Neural cell (in vitro differentiated cells): ENCODE data around the gene STARD7.

Experiments
- EP300 ChIP-seq: fragments of 450-650 bp; conservative IDR thresholded peaks from 2 replicates; pipeline ENCODE4 v1.6.1; 2014; ENCODE audit warnings: antibody characterized with exemption, mild to moderate bottlenecking, moderate library complexity; ENCODE audit not compliant: poor library complexity, severe bottlenecking
- EZH2 ChIP-seq: fragments of 200-600, 300-800 bp; shearing (Covaris generic), sonication (generic); IDR thresholded peaks from 2 replicates; pipeline ENCODE4 v1.6.1; 2014; ENCODE audit warnings: antibody characterized with exemption, low read length, borderline replicate concordance, mild to moderate bottlenecking; ENCODE audit not compliant: insufficient read depth, poor library complexity, severe bottlenecking
- POLR2AphosphoS5 ChIP-seq: IDR thresholded peaks from 2 replicates; pipeline ENCODE4 v1.6.1; 2012
- RAD21 ChIP-seq: fragments of 450-650 bp; conservative IDR thresholded peaks from 2 replicates; pipeline ENCODE4 v1.6.1; 2014; ENCODE audit warnings: antibody characterized with exemption, mild to moderate bottlenecking, moderate library complexity
- SMC3 ChIP-seq: fragments of 450-650 bp; conservative IDR thresholded peaks from 2 replicates; pipeline ENCODE4 v1.6.1; 2014; ENCODE audit warnings: antibody characterized with exemption, mild to moderate bottlenecking, moderate library complexity; ENCODE audit not compliant: poor library complexity
- TAF1 ChIP-seq: IDR thresholded peaks from 2 replicates; pipeline ENCODE4 v1.6.1; 2012; ENCODE audit warnings: low read depth
- TF ChIP-seq, protein P1 (sequence below): IDR thresholded peaks from 2 replicates; pipeline ENCODE4 v1.6.1; 2012; ENCODE audit warnings: borderline replicate concordance
- TF ChIP-seq, protein P2 (sequence below): fragments of 450-650 bp; IDR thresholded peaks from 2 replicates; pipeline ENCODE4 v1.5.1; 2014; ENCODE audit warnings: antibody characterized with exemption, mild to moderate bottlenecking, moderate library complexity; ENCODE audit not compliant: poor library complexity, severe bottlenecking

DNA sequence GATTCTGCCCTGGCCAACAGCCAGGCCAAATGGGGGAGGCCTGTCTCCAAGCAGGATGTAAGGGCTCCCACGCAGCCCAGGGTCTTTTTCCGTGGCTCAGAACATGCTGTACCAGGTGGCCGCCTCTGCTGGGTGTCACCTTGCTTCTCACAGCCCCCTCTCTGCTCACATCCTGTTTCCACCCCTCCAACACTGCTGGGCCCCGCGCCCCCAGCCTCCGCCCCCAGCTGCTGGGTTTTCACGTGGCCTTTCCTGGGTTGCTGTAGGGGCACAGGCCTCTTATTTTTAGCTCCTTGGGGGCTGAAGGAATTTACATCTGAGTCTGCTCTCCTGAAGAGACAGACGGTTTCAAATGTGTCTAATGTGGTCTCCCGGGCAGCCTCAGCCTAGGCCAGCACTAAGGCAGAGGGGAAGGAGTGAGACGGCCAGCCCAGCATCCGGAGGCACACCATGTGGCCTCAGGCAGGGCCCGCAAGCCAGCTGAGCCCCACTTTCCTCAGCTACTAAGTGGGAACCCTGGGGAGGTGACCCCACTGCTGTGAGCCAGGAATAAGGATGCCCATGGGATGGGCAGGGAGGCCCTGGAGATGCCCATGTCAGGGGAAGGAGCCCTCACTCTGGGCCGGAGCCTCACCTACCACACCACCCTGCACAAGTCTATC is 44.7 kb downstream of the STARD7 start:
- TF ChIP-seq, protein P1, sequence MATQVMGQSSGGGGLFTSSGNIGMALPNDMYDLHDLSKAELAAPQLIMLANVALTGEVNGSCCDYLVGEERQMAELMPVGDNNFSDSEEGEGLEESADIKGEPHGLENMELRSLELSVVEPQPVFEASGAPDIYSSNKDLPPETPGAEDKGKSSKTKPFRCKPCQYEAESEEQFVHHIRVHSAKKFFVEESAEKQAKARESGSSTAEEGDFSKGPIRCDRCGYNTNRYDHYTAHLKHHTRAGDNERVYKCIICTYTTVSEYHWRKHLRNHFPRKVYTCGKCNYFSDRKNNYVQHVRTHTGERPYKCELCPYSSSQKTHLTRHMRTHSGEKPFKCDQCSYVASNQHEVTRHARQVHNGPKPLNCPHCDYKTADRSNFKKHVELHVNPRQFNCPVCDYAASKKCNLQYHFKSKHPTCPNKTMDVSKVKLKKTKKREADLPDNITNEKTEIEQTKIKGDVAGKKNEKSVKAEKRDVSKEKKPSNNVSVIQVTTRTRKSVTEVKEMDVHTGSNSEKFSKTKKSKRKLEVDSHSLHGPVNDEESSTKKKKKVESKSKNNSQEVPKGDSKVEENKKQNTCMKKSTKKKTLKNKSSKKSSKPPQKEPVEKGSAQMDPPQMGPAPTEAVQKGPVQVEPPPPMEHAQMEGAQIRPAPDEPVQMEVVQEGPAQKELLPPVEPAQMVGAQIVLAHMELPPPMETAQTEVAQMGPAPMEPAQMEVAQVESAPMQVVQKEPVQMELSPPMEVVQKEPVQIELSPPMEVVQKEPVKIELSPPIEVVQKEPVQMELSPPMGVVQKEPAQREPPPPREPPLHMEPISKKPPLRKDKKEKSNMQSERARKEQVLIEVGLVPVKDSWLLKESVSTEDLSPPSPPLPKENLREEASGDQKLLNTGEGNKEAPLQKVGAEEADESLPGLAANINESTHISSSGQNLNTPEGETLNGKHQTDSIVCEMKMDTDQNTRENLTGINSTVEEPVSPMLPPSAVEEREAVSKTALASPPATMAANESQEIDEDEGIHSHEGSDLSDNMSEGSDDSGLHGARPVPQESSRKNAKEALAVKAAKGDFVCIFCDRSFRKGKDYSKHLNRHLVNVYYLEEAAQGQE: no peak
- TF ChIP-seq, protein P2, sequence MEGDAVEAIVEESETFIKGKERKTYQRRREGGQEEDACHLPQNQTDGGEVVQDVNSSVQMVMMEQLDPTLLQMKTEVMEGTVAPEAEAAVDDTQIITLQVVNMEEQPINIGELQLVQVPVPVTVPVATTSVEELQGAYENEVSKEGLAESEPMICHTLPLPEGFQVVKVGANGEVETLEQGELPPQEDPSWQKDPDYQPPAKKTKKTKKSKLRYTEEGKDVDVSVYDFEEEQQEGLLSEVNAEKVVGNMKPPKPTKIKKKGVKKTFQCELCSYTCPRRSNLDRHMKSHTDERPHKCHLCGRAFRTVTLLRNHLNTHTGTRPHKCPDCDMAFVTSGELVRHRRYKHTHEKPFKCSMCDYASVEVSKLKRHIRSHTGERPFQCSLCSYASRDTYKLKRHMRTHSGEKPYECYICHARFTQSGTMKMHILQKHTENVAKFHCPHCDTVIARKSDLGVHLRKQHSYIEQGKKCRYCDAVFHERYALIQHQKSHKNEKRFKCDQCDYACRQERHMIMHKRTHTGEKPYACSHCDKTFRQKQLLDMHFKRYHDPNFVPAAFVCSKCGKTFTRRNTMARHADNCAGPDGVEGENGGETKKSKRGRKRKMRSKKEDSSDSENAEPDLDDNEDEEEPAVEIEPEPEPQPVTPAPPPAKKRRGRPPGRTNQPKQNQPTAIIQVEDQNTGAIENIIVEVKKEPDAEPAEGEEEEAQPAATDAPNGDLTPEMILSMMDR: no peak
- no peak for TF ChIP-seq EZH2
- TF ChIP-seq POLR2AphosphoS5: no peak
- TF ChIP-seq RAD21: no peak
- no peak for TF ChIP-seq TAF1
- TF ChIP-seq EP300: no peak
- no peak for TF ChIP-seq SMC3
